GM21423 (cell line): ENCODE results near the gene CDS2.

Source experiments
- ATAC-seq: cut with Tn5 transposase; IDR thresholded peaks from one replicate; pipeline ENCODE4 v1.9.1; 2021; ENCODE audit warnings: mild to moderate bottlenecking, moderate library complexity; ENCODE audit not compliant: unreplicated experiment

Gene CDS2

GRCh38 chr20:5178046-5178445 is 51.2 kb downstream of the CDS2 start:
- ATAC-seq: no peak

GRCh38 chr20:5180421-5180820 is 53.6 kb downstream of the CDS2 start:
- ATAC-seq: no peak

DNA sequence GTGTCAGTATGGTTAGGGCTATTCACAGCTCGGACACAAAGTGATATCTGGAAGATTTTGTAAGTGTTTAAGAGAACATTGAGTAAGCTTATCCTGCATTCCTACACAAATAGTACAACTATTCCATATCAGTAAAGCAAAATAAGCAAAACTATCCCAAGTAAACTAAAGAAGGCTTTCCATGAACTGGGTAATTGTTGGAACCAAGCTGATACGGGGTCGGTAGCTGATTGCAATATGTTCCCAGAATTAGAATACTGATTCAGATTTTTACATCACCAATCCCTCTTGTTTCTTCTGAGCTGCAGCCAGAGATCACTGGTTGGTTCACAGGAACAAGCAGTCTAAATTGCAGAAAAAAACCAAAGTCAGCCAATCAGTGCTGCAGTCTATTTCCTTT is 54.1 kb downstream of the CDS2 start:
- no peak for ATAC-seq

GRCh38 chr20:5181492-5181891 is 54.7 kb downstream of the CDS2 start:
- ATAC-seq: no peak

- ATAC-seq: no peak
These were observed 55.1 kb downstream of the CDS2 start for GRCh38 chr20:5181958-5182357.

GRCh38 chr20:5182615-5183254 is 55.9 kb downstream of the CDS2 start:
- ATAC-seq: no peak

DNA sequence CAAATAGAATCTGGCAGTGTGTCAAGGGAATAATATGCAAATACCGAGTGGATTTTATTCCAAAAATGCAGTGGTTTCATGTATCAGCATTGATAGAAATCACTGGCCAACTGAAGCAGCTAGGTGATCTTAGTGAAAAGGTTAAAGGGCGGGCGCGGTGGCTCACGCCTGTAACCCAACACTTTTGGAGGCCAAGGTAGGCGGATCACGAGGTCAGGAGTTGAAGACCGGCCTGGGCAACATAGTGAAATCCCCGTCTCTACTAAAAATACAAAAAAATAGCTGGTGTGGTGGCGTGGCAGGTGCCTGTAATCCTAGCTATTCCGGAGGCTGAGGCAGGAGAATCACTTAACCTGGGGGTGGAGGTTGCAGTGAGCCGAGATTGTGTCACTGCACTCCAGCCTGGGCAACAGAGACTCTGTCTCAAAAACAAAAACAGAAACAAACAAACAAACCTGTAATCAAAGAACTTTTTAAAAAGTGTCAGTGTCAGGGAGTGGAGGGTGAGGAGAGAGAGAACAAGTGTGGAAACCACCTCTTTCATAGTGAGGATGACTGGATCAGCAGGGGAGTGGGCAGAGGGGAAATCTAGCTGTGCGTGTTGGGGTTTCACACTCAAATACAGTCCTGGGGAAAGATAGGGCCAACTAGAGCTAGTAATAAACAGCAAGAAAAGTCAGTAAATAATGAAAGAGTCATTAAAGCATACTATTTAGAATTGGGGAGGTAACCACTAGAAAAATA is 57.1 kb downstream of the CDS2 start:
- no peak for ATAC-seq

- ATAC-seq: no peak
These were observed 57.9 kb downstream of the CDS2 start for GRCh38 chr20:5184684-5185083.

GRCh38 chr20:5187122-5187521 is 60.3 kb downstream of the CDS2 start:
- no peak for ATAC-seq

GRCh38 chr20:5188736-5189135 is 61.9 kb downstream of the CDS2 start:
- ATAC-seq: no peak

GRCh38 chr20:5189917-5190316 is 63.1 kb downstream of the CDS2 start:
- ATAC-seq: no peak

- ATAC-seq: no peak
These were observed 63.6 kb downstream of the CDS2 start for GRCh38 chr20:5190444-5190843.

DNA sequence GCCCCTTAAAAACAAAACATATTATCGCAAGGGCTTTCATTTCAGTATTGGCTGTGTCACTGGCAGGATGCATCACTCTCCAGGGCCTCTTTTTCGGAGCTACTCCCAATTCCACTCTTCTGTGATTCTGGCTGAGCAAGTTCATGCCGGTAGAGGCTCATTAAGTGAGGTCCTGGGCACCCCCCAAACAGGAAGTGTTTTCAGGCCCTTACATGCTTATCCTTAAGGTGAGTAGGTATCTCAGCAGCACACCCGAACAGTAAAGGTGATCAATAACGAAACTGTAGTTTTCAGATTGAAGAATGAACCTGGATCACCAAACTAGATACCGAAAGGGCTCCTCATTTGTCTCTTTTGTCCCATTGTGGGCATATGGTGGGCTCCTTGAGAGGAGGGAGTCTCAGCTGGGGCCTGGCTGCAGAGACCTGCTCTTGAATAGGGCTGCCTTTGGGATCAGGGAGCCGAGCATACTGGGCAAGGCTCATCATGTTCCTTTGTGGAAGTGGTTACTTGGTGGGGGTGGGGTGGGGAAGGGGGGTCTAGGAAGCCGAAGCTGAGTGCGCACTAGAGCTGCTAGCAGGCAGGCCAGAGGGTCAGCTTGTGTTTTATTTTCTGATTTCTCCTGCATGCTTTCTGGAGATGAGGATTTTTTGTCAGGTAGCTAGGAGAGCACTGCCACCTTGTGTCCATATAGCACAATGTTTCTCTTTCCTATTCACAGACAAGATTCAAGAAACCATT is 65.2 kb downstream of the CDS2 start:
- no peak for ATAC-seq

GRCh38 chr20:5192570-5193431 is 66.0 kb downstream of the CDS2 start:
- no peak for ATAC-seq

- ATAC-seq: no peak
These were observed 68.8 kb downstream of the CDS2 start for GRCh38 chr20:5195655-5196054.

- no peak for ATAC-seq
These were observed 69.3 kb downstream of the CDS2 start for GRCh38 chr20:5196149-5196548.

DNA sequence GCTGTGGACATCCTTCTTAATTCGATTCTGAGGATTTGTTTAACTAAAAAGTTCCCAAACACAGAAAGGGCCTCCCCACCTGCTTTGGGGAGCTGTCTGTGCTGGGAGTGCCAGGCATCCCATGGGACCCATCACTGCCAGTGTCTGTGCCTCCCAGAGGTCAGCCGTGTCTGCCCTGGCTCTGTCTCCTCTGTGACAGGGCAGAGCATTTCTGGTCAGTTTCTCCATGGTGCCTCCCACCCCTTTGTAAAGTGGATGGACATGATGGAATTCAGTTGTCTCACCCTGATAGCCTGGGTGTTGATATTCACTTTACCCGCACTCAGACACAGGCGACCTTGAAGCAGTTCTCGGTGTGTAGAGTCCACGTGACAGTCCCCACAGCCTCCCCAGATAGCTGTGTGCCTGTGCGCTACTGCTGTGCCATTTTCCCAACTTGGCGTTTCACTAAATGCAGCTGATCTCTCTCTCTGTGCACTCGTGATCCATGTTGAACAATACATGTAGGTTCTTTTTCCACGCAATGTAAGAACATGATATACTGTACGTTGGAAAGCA is 70.5 kb downstream of the CDS2 start:
- ATAC-seq: no peak

- ATAC-seq: no peak
These were observed 71.2 kb downstream of the CDS2 start for GRCh38 chr20:5197847-5198650.

GRCh38 chr20:5198651-5198924 is 71.8 kb downstream of the CDS2 start:
- no peak for ATAC-seq

DNA sequence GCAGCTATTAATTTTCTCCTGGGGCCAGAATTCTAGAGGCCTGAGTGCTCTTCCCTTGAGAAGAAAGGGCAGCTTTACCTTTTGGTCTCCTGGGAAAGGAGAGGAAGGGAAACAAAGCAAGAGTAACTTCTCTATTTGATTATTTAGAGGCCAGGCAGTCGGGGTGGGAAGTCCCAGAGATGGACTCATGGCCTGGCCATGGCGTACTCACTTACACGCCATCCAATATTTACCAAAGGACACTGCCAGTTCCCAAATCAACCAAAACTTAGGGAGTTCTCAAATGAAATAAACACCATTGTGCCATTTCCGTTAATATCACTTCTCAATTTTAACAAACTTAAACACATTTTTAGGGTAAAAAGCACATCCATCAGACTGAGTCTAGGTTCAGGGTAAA is 76.6 kb downstream of the CDS2 start:
- no peak for ATAC-seq
